GM23338 (cell line): ENCODE measurements around the gene FAM131B. TPM values are rescaled to one million over a fixed set of nuclear protein-coding genes. Genes with fewer than 3 reads are reported as not detected.
A peak's percentile ranks its signal among the peaks of the same experiment; 100 is the strongest.

Experiments used
- ATAC-seq: fragments of 200-7000 bp; cut with Tn5 transposase; 3 replicates; pipeline ENCODE4 v1.9.1; 2020
- DNase-seq: peaks from one replicate; pipeline ENCODE4 v3.0.0-alpha.2; 2015; ENCODE audit warnings: low spot score
- H2AFZ ChIP-seq: fragments of 200-600 bp; sonication (generic); 2 replicates; pipeline ENCODE4 v1.8.0; 2016; ENCODE audit warnings: antibody characterized with exemption, mild to moderate bottlenecking, moderate library complexity
- H3F3A ChIP-seq: fragments of 200-600 bp; sonication (generic); replicated peaks from 2 replicates; pipeline ENCODE4 v1.8.0; 2017; ENCODE audit warnings: antibody characterized with exemption, mixed run types, low read depth
- H3K27ac ChIP-seq: fragments of 200-600 bp; sonication (generic); 2 replicates; pipeline ENCODE4 v1.6.1; 2016; ENCODE audit warnings: low read depth
- H3K27me3 ChIP-seq: fragments of 200-600 bp; sonication (generic); 2 replicates; pipeline ENCODE4 v1.8.0; 2016; ENCODE audit warnings: mild to moderate bottlenecking, mixed run types, moderate library complexity; ENCODE audit not compliant: insufficient read depth
- H3K36me3 ChIP-seq: fragments of 200-600 bp; sonication (generic); 2 replicates; pipeline ENCODE4 v1.8.0; 2016; ENCODE audit warnings: mild to moderate bottlenecking; ENCODE audit not compliant: insufficient read depth
- H3K4me1 ChIP-seq: fragments of 200-600 bp; sonication (generic); 2 replicates; pipeline ENCODE4 v1.8.0; 2016; ENCODE audit warnings: mild to moderate bottlenecking, moderate library complexity; ENCODE audit not compliant: insufficient read depth
- H3K4me2 ChIP-seq: fragments of 200-600 bp; sonication (generic); 2 replicates; pipeline ENCODE4 v1.7.1; 2017; ENCODE audit warnings: mixed run types
- H3K4me3 ChIP-seq: fragments of 200-600 bp; sonication (generic); 2 replicates; pipeline ENCODE4 v1.6.1; 2016; ENCODE audit warnings: mixed run types
- H3K79me2 ChIP-seq: fragments of 200-600 bp; sonication (generic); replicated peaks from 2 replicates; pipeline ENCODE4 v1.8.0; 2017; ENCODE audit warnings: mild to moderate bottlenecking; ENCODE audit not compliant: insufficient read depth
- H3K9me2 ChIP-seq: fragments of 200-600 bp; sonication (generic); 2 replicates; pipeline ENCODE4 v1.8.0; 2017; ENCODE audit not compliant: insufficient read depth
- H4K20me1 ChIP-seq: fragments of 200-600 bp; sonication (generic); replicated peaks from 2 replicates; pipeline ENCODE4 v1.8.0; 2017; ENCODE audit warnings: mild to moderate bottlenecking; ENCODE audit not compliant: insufficient read depth
- H3K27ac Mint-ChIP-seq: 2 replicates; pipeline ENCODE4 v1.8.0; 2020; ENCODE audit warnings: inconsistent platforms, mild to moderate bottlenecking, moderate library complexity, mixed read lengths
- H3K27me3 Mint-ChIP-seq: 3 replicates; pipeline ENCODE4 v1.8.0; 2022; ENCODE audit warnings: low read depth, mild to moderate bottlenecking, moderate library complexity, mixed read lengths, inconsistent platforms; ENCODE audit not compliant: insufficient read depth, poor library complexity
- H3K36me3 Mint-ChIP-seq: 3 replicates; pipeline ENCODE4 v1.8.0; 2021; ENCODE audit warnings: low read depth, mild to moderate bottlenecking, inconsistent platforms, moderate library complexity, mixed read lengths
- H3K4me1 Mint-ChIP-seq: 3 replicates; pipeline ENCODE4 v1.8.0; 2020; ENCODE audit warnings: mild to moderate bottlenecking, inconsistent platforms, mixed read lengths
- H3K4me3 Mint-ChIP-seq: 3 replicates; pipeline ENCODE4 v1.8.0; 2021; ENCODE audit warnings: moderate library complexity, mild to moderate bottlenecking, inconsistent platforms, mixed read lengths
- H3K9me3 Mint-ChIP-seq: 3 replicates; pipeline ENCODE4 v1.8.0; 2020; ENCODE audit warnings: moderate library complexity, mild to moderate bottlenecking, inconsistent platforms, mixed read lengths
- CREB1 ChIP-seq: fragments of 250-450 bp; sonication (Bioruptor Pico); IDR thresholded peaks from 2 replicates; pipeline ENCODE4 v1.5.0; 2020; ENCODE audit warnings: low read depth, mild to moderate bottlenecking, moderate library complexity
- EZH2 ChIP-seq: fragments of 200-600 bp; sonication (generic); IDR thresholded peaks from one replicate; pipeline ENCODE4 v1.8.0; 2017; ENCODE audit warnings: antibody characterized with exemption, mild to moderate bottlenecking, low read depth; ENCODE audit not compliant: unreplicated experiment
- EZH2phosphoT487 ChIP-seq: fragments of 200-600 bp; sonication (generic); IDR thresholded peaks from one replicate; pipeline ENCODE4 v1.8.1; 2018; ENCODE audit warnings: antibody characterized with exemption; ENCODE audit not compliant: unreplicated experiment
- JUNB ChIP-seq: IDR thresholded peaks from one replicate; pipeline ENCODE4 v1.6.1; 2016; ENCODE audit warnings: antibody characterized with exemption; ENCODE audit not compliant: unreplicated experiment
- NANOG ChIP-seq: IDR thresholded peaks from 2 replicates; pipeline ENCODE4 v1.6.1; 2016; ENCODE audit warnings: antibody characterized with exemption, borderline replicate concordance
- POLR2AphosphoS5 ChIP-seq: IDR thresholded peaks from 2 replicates; pipeline ENCODE4 v1.6.1; 2016; ENCODE audit warnings: antibody characterized with exemption, low read depth
- STAT1 ChIP-seq: IDR thresholded peaks from one replicate; pipeline ENCODE4 v1.6.1; 2016; ENCODE audit warnings: antibody characterized with exemption; ENCODE audit not compliant: unreplicated experiment
- ZNF114 ChIP-seq: fragments of 250-450 bp; sonication (Bioruptor Pico); IDR thresholded peaks from 2 replicates; pipeline ENCODE4 v1.5.0; 2020; ENCODE audit warnings: mild to moderate bottlenecking, moderate library complexity
- ZNF331 ChIP-seq: fragments of 250-450 bp; sonication (Bioruptor Pico); IDR thresholded peaks from 2 replicates; pipeline ENCODE4 v1.5.0; 2020; ENCODE audit warnings: low read depth, mild to moderate bottlenecking, moderate library complexity
- polyA plus RNA-seq: library from polyadenylated mRNA; unstranded; fragments of >200 nt; fragmentation: Nextera tagmentation; extraction: Ambion mirVana; gene quantifications from 2 replicates; pipeline ENCODE4 v1.2.1, GENCODE V29; 2016
- total RNA-seq: library from RNA; depleted of rRNA; stranded (reverse); fragments of >200 nt; shearing (Covaris generic); gene quantifications from 2 replicates; pipeline ENCODE4 v1.2.3, GENCODE V29; 2014
- TF ChIP-seq, protein P1 (sequence below): IDR thresholded peaks from 2 replicates; pipeline ENCODE4 v1.6.1; 2016; ENCODE audit warnings: antibody characterized with exemption
- TF ChIP-seq, protein P2 (sequence below), 2 experiments: fragments of 200-600 bp in 1 of 2; sonication (generic) in 1 of 2; conservative IDR thresholded peaks; 2 replicates each; pipeline versions ENCODE4 v1.5.1 to v1.6.1; 2016 to 2017; ENCODE audit warnings: antibody characterized with exemption in 2 of 2, low read depth in 2 of 2, mild to moderate bottlenecking in 2 of 2, moderate library complexity in 1 of 2
- TF ChIP-seq, protein P3 (sequence below): fragments of 250-450 bp; sonication (Bioruptor Pico); IDR thresholded peaks from 2 replicates; pipeline ENCODE4 v1.5.0; 2020; ENCODE audit warnings: mild to moderate bottlenecking, moderate library complexity
- TF ChIP-seq, protein P4 (sequence below): IDR thresholded peaks from one replicate; pipeline ENCODE4 v1.6.1; 2018; ENCODE audit warnings: antibody characterized with exemption; ENCODE audit not compliant: unreplicated experiment

The FAM131B gene
- total and polyA plus RNA-seq, 2 experiments from 2014 or later: 4.7 to 30.2 TPM

DNA sequence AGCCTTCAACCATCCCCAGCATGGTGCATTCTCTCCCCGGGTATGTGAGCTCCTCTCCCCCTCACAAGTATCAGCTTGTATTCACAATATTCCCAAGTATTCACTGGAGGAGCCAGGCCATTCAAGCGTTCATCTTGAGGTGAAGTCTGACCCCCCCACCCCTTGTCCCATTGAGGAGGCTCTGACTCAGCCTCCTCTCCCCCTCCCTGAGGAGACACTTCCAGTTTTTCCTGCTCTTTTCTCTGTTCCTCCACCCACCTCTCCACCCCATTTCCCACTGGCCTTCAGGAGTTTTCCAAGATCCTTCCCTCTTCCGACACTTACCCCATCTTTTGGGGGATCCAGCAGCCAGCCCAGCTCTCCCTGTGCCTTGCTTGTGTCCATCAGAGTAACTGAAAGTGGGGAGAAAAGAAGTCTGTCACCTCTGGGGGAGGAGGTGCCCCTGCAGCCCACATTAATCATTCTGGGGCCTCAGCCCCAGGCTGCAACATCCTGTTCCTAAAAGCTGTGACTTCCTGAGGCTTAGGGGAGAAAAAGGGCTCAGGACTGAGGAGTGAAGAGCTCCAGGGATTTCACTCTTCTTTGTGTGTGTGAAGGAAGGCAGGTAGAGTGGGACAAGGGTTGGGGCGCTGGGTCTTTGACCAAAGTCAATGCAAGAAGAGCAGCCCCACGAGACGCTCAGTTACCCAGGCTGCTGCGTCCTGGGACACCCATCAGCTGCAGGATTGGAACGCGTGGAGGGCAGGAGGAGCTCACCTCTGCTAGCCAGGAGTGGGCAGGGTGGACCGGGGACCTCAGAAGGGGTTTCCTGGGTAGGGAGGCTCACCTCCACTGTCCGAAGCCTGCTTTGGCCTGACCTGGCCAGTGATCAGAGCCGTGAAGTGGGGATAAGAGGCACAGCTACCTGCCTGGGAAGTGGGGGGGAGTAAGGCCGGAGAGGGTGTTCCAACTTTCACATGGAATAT is 45.1 kb upstream of the FAM131B start:
- no peaks in the 10 kb centered on the region for H3K9me2 ChIP-seq
- H3K27ac Mint-ChIP-seq: peak overlapping the region; percentile 96
- H3K36me3 Mint-ChIP-seq: peaks cover 44% of the 10 kb centered on the region
- peaks cover 2% of the 10 kb centered on the region; the same call in 1 of the 2 replicates for H4K20me1 ChIP-seq
- no peaks in the 10 kb centered on the region for H3K27me3 ChIP-seq
- peaks cover 62% of the 10 kb centered on the region for H3K79me2 ChIP-seq
- peaks cover 78% of the 10 kb centered on the region for H3K4me1 Mint-ChIP-seq
- H3K4me2 ChIP-seq: peak overlapping the region; percentile 97
- H3F3A ChIP-seq: peaks cover 8% of the 10 kb centered on the region
- DNase-seq (no peak), ATAC-seq (no peak; the same call in 1 of the 3 replicates)
- H3K4me3 Mint-ChIP-seq: peak overlapping the region; percentile 95
- no peak overlapping the region for H2AFZ ChIP-seq
- H3K27me3 Mint-ChIP-seq: peaks cover 34% of the 10 kb centered on the region
- H3K4me1 ChIP-seq: peaks cover 77% of the 10 kb centered on the region
- H3K9me3 Mint-ChIP-seq: no peaks in the 10 kb centered on the region; the same call in 2 of the 3 replicates
- H3K36me3 ChIP-seq: peaks cover 10% of the 10 kb centered on the region
- H3K4me3 ChIP-seq: peak overlapping the region; percentile 95
- H3K27ac ChIP-seq: peak overlapping the region; percentile 83
- TF ChIP-seq EZH2phosphoT487 (no peak), ZNF114 (CRISPR knock-in tag) (no peak), EZH2 (no peak), NANOG (no peak), JUNB (no peak), STAT1 (no peak), ZNF331 (CRISPR knock-in tag) (no peak), CREB1 (no peak), POLR2AphosphoS5 (no peak; the same call in 1 of the 2 replicates)
- TF ChIP-seq, protein P1, sequence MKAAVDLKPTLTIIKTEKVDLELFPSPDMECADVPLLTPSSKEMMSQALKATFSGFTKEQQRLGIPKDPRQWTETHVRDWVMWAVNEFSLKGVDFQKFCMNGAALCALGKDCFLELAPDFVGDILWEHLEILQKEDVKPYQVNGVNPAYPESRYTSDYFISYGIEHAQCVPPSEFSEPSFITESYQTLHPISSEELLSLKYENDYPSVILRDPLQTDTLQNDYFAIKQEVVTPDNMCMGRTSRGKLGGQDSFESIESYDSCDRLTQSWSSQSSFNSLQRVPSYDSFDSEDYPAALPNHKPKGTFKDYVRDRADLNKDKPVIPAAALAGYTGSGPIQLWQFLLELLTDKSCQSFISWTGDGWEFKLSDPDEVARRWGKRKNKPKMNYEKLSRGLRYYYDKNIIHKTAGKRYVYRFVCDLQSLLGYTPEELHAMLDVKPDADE: no peak
- TF ChIP-seq, protein P2, sequence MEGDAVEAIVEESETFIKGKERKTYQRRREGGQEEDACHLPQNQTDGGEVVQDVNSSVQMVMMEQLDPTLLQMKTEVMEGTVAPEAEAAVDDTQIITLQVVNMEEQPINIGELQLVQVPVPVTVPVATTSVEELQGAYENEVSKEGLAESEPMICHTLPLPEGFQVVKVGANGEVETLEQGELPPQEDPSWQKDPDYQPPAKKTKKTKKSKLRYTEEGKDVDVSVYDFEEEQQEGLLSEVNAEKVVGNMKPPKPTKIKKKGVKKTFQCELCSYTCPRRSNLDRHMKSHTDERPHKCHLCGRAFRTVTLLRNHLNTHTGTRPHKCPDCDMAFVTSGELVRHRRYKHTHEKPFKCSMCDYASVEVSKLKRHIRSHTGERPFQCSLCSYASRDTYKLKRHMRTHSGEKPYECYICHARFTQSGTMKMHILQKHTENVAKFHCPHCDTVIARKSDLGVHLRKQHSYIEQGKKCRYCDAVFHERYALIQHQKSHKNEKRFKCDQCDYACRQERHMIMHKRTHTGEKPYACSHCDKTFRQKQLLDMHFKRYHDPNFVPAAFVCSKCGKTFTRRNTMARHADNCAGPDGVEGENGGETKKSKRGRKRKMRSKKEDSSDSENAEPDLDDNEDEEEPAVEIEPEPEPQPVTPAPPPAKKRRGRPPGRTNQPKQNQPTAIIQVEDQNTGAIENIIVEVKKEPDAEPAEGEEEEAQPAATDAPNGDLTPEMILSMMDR (conservative IDR thresholded peaks at IDR 0.05; ENCODE audit: low read depth in 2 of 2): no peak
- TF ChIP-seq, protein P3, sequence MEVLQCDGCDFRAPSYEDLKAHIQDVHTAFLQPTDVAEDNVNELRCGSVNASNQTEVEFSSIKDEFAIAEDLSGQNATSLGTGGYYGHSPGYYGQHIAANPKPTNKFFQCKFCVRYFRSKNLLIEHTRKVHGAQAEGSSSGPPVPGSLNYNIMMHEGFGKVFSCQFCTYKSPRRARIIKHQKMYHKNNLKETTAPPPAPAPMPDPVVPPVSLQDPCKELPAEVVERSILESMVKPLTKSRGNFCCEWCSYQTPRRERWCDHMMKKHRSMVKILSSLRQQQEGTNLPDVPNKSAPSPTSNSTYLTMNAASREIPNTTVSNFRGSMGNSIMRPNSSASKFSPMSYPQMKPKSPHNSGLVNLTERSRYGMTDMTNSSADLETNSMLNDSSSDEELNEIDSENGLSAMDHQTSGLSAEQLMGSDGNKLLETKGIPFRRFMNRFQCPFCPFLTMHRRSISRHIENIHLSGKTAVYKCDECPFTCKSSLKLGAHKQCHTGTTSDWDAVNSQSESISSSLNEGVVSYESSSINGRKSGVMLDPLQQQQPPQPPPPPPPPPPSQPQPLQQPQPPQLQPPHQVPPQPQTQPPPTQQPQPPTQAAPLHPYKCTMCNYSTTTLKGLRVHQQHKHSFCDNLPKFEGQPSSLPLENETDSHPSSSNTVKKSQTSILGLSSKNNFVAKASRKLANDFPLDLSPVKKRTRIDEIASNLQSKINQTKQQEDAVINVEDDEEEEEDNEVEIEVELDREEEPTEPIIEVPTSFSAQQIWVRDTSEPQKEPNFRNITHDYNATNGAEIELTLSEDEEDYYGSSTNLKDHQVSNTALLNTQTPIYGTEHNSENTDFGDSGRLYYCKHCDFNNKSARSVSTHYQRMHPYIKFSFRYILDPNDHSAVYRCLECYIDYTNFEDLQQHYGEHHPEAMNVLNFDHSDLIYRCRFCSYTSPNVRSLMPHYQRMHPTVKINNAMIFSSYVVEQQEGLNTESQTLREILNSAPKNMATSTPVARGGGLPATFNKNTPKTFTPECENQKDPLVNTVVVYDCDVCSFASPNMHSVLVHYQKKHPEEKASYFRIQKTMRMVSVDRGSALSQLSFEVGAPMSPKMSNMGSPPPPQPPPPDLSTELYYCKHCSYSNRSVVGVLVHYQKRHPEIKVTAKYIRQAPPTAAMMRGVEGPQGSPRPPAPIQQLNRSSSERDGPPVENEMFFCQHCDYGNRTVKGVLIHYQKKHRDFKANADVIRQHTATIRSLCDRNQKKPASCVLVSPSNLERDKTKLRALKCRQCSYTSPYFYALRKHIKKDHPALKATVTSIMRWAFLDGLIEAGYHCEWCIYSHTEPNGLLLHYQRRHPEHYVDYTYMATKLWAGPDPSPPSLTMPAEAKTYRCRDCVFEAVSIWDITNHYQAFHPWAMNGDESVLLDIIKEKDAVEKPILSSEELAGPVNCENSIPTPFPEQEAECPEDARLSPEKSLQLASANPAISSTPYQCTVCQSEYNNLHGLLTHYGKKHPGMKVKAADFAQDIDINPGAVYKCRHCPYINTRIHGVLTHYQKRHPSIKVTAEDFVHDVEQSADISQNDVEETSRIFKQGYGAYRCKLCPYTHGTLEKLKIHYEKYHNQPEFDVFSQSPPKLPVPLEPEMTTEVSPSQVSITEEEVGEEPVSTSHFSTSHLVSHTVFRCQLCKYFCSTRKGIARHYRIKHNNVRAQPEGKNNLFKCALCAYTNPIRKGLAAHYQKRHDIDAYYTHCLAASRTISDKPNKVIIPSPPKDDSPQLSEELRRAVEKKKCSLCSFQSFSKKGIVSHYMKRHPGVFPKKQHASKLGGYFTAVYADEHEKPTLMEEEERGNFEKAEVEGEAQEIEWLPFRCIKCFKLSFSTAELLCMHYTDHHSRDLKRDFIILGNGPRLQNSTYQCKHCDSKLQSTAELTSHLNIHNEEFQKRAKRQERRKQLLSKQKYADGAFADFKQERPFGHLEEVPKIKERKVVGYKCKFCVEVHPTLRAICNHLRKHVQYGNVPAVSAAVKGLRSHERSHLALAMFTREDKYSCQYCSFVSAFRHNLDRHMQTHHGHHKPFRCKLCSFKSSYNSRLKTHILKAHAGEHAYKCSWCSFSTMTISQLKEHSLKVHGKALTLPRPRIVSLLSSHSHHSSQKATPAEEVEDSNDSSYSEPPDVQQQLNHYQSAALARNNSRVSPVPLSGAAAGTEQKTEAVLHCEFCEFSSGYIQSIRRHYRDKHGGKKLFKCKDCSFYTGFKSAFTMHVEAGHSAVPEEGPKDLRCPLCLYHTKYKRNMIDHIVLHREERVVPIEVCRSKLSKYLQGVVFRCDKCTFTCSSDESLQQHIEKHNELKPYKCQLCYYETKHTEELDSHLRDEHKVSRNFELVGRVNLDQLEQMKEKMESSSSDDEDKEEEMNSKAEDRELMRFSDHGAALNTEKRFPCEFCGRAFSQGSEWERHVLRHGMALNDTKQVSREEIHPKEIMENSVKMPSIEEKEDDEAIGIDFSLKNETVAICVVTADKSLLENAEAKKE (CRISPR knock-in tag): no peak
- TF ChIP-seq, protein P4, sequence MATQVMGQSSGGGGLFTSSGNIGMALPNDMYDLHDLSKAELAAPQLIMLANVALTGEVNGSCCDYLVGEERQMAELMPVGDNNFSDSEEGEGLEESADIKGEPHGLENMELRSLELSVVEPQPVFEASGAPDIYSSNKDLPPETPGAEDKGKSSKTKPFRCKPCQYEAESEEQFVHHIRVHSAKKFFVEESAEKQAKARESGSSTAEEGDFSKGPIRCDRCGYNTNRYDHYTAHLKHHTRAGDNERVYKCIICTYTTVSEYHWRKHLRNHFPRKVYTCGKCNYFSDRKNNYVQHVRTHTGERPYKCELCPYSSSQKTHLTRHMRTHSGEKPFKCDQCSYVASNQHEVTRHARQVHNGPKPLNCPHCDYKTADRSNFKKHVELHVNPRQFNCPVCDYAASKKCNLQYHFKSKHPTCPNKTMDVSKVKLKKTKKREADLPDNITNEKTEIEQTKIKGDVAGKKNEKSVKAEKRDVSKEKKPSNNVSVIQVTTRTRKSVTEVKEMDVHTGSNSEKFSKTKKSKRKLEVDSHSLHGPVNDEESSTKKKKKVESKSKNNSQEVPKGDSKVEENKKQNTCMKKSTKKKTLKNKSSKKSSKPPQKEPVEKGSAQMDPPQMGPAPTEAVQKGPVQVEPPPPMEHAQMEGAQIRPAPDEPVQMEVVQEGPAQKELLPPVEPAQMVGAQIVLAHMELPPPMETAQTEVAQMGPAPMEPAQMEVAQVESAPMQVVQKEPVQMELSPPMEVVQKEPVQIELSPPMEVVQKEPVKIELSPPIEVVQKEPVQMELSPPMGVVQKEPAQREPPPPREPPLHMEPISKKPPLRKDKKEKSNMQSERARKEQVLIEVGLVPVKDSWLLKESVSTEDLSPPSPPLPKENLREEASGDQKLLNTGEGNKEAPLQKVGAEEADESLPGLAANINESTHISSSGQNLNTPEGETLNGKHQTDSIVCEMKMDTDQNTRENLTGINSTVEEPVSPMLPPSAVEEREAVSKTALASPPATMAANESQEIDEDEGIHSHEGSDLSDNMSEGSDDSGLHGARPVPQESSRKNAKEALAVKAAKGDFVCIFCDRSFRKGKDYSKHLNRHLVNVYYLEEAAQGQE: no peak
